ENCODE results near the gene NFIX. TPM values are rescaled to one million over a fixed set of nuclear protein-coding genes. Genes with fewer than 3 reads are reported as not detected.

NFIX gene
- total and polyA plus RNA-seq, 2 of the 13 experiments (the other 11 are each of a cell fraction or from before 2014, with no cell fraction given): 3.4 to 5.4 TPM

DNA sequence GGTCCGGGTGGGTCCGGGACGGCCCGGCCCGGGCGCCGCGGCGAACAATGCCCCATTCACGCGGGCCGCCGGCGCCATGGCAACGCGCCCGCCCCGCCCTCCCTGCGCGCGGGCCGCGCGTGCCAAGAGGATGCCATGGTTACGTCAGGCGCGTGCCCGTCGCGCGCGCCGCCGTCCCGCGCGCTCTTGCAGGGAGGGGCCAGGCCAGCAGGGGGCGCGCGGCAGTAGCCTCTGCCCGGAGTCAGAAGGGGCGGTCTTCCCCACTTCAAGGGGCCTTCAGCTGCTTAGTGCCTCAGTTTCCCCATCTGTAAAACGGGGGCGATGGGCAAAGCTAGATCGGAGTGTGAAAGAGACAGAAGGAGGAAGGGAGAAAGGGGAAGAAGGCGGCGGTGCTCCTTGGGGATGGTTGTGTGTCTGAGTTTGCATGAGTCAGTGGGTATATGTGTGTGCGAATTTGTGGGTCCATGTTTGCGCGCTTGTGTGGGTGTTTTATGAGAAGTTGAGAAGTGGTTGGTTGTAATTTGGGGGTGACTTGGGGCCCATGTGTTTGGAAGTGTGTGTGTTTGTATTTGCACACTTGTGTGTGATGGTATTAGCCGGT lies 11.6 kb upstream of the NFIX start (continued):
- no peak for TF ChIP-seq ZNF784 (CRISPR knock-in tag; IDR thresholded peaks at IDR 0.05; ENCODE audit: borderline replicate concordance)
- TF ChIP-seq MED13 (CRISPR knock-in tag; IDR thresholded peaks at IDR 0.05): no peak
- no peak for TF ChIP-seq KLF15 (CRISPR knock-in tag; IDR thresholded peaks at IDR 0.05; ENCODE audit: borderline replicate concordance)
- TF ChIP-seq KLF12 (CRISPR knock-in tag; IDR thresholded peaks at IDR 0.05; ENCODE audit: borderline replicate concordance): no peak
- TF ChIP-seq ZFP41 (CRISPR knock-in tag; IDR thresholded peaks at IDR 0.05; ENCODE audit: borderline replicate concordance): no peak
- no peak for TF ChIP-seq ZIK1 (CRISPR knock-in tag; IDR thresholded peaks at IDR 0.05; ENCODE audit: borderline replicate concordance, low read depth)
- TF ChIP-seq, protein P1, sequence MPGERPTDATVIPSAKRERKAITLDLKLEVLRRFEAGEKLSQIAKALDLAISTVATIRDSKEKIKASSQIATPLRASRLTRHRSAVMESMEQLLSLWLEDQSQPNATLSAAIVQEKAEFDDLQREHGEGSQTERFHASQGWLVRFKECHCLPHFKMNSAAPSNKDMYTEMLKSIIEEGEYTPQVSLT (CRISPR knock-in tag; IDR thresholded peaks at IDR 0.05; ENCODE audit: borderline replicate concordance, low read depth): no peak
- peak; percentile 28; the same call in 1 of the 2 replicates for TF ChIP-seq TARDBP (CRISPR knock-in tag; IDR thresholded peaks at IDR 0.05)
- TF ChIP-seq TOPORS (CRISPR knock-in tag; IDR thresholded peaks at IDR 0.05): no peak
- TF ChIP-seq AFF4 (CRISPR knock-in tag; IDR thresholded peaks at IDR 0.05): no peak
- TF ChIP-seq PCBP2 (optimal IDR thresholded peaks at IDR 0.05; ENCODE audit: low read depth, low read length, poor library complexity, severe bottlenecking): no peak
- TF ChIP-seq STAT6 (CRISPR knock-in tag; IDR thresholded peaks at IDR 0.05; ENCODE audit: borderline replicate concordance): no peak
- TF ChIP-seq, protein P2, sequence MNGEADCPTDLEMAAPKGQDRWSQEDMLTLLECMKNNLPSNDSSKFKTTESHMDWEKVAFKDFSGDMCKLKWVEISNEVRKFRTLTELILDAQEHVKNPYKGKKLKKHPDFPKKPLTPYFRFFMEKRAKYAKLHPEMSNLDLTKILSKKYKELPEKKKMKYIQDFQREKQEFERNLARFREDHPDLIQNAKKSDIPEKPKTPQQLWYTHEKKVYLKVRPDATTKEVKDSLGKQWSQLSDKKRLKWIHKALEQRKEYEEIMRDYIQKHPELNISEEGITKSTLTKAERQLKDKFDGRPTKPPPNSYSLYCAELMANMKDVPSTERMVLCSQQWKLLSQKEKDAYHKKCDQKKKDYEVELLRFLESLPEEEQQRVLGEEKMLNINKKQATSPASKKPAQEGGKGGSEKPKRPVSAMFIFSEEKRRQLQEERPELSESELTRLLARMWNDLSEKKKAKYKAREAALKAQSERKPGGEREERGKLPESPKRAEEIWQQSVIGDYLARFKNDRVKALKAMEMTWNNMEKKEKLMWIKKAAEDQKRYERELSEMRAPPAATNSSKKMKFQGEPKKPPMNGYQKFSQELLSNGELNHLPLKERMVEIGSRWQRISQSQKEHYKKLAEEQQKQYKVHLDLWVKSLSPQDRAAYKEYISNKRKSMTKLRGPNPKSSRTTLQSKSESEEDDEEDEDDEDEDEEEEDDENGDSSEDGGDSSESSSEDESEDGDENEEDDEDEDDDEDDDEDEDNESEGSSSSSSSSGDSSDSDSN (CRISPR knock-in tag; IDR thresholded peaks at IDR 0.05): no peak
- TF ChIP-seq ZNF557 (CRISPR knock-in tag; IDR thresholded peaks at IDR 0.05): no peak
